ENCODE measurements around the gene PRDM2.
"Not testable (repeated sequence)": the region's sequence is repeated elsewhere in the genome, so short reads cannot be mapped to it uniquely, and the experiment has no call there.

Gene PRDM2

GRCh38 chr1:13707164-13707563 lies 7.2 kb downstream of the PRDM2 start:
- no peaks in the 10 kb centered on the region for H3K36me3 ChIP-seq (ENCODE audit: control insufficient read depth in 5 of 5, insufficient read depth in 5 of 5, low read length in 5 of 5)
- no peaks in the 10 kb centered on the region for H3K9me3 ChIP-seq (ENCODE audit: control insufficient read depth in 5 of 5, low read length in 5 of 5)
- H3K27ac ChIP-seq (ENCODE audit: low read depth, low read length) = peak overlapping the region; percentile 25
- H3K4me1 ChIP-seq (ENCODE audit: control insufficient read depth in 5 of 5, insufficient read depth in 5 of 5, low read length in 5 of 5) = peaks cover 0 to 14% (median 12%) of the 10 kb centered on the region in 5 donors
- H3K27me3 ChIP-seq (ENCODE audit: control insufficient read depth in 5 of 5, insufficient read depth in 4 of 5, low read length in 5 of 5) = no peaks in the 10 kb centered on the region
- H3K9ac ChIP-seq (ENCODE audit: low read length in 5 of 5) = no peak overlapping the region
- no peak overlapping the region for H3K4me3 ChIP-seq (ENCODE audit: low read depth in 1 of 5, low read length in 5 of 5)

GRCh38 chr1:13708380-13708982 lies 8.5 kb downstream of the PRDM2 start:
- Histone ChIP-seq H3K9me3 (ENCODE audit: control insufficient read depth in 5 of 5, low read length in 5 of 5) (no peaks in the 10 kb centered on the region), H3K4me3 (ENCODE audit: low read depth in 1 of 5, low read length in 5 of 5) (no peak overlapping the region), H3K9ac (ENCODE audit: low read length in 5 of 5) (no peak overlapping the region), H3K4me1 (ENCODE audit: control insufficient read depth in 5 of 5, insufficient read depth in 5 of 5, low read length in 5 of 5) (peaks cover 0 to 14% (median 12%) of the 10 kb centered on the region in 5 donors), H3K27me3 (ENCODE audit: control insufficient read depth in 5 of 5, insufficient read depth in 4 of 5, low read length in 5 of 5) (no peaks in the 10 kb centered on the region), H3K36me3 (ENCODE audit: control insufficient read depth in 5 of 5, insufficient read depth in 5 of 5, low read length in 5 of 5) (no peaks in the 10 kb centered on the region), H3K27ac (ENCODE audit: low read depth, low read length) (no peak overlapping the region)

- no peak overlapping the region for H3K9ac ChIP-seq (ENCODE audit: low read length in 5 of 5)
- no peak overlapping the region for H3K27ac ChIP-seq (ENCODE audit: low read depth, low read length)
- H3K27me3 ChIP-seq (ENCODE audit: control insufficient read depth in 5 of 5, insufficient read depth in 4 of 5, low read length in 5 of 5) = no peaks in the 10 kb centered on the region
- H3K36me3 ChIP-seq (ENCODE audit: control insufficient read depth in 5 of 5, insufficient read depth in 5 of 5, low read length in 5 of 5) = no peaks in the 10 kb centered on the region
- H3K4me1 ChIP-seq (ENCODE audit: control insufficient read depth in 5 of 5, insufficient read depth in 5 of 5, low read length in 5 of 5) = peaks cover 0 to 14% (median 12%) of the 10 kb centered on the region in 5 donors
- H3K4me3 ChIP-seq (ENCODE audit: low read depth in 1 of 5, low read length in 5 of 5) = no peak overlapping the region
- H3K9me3 ChIP-seq (ENCODE audit: control insufficient read depth in 5 of 5, low read length in 5 of 5) = no peaks in the 10 kb centered on the region
These were observed 10.1 kb downstream of the PRDM2 start for GRCh38 chr1:13710086-13710485.

GRCh38 chr1:13714851-13715250 lies 14.9 kb downstream of the PRDM2 start:
- H3K9ac ChIP-seq (ENCODE audit: low read length in 5 of 5) = no peak overlapping the region
- H3K36me3 ChIP-seq (ENCODE audit: control insufficient read depth in 5 of 5, insufficient read depth in 5 of 5, low read length in 5 of 5) = no peaks in the 10 kb centered on the region

GRCh38 chr1:13715616-13716287 lies 15.8 kb downstream of the PRDM2 start:
- H3K4me1 ChIP-seq (ENCODE audit: control insufficient read depth in 5 of 5, insufficient read depth in 5 of 5, low read length in 5 of 5); H3K27ac ChIP-seq (ENCODE audit: low read depth, low read length); H3K9me3 ChIP-seq (ENCODE audit: control insufficient read depth in 5 of 5, low read length in 5 of 5); H3K36me3 ChIP-seq (ENCODE audit: control insufficient read depth in 5 of 5, insufficient read depth in 5 of 5, low read length in 5 of 5); H3K9ac ChIP-seq (ENCODE audit: low read length in 5 of 5); H3K27me3 ChIP-seq (ENCODE audit: control insufficient read depth in 5 of 5, insufficient read depth in 4 of 5, low read length in 5 of 5); H3K4me3 ChIP-seq (ENCODE audit: low read depth in 1 of 5, low read length in 5 of 5): not testable (repeated sequence)

More at GRCh38 chr1:13714851-13715250, 14.9 kb downstream of the PRDM2 start:
- H3K4me1 ChIP-seq (ENCODE audit: control insufficient read depth in 5 of 5, insufficient read depth in 5 of 5, low read length in 5 of 5) = peaks cover 0 to 4% (median 4%) of the 10 kb centered on the region in 5 donors
- no peak overlapping the region for H3K4me3 ChIP-seq (ENCODE audit: low read depth in 1 of 5, low read length in 5 of 5)
- H3K27ac ChIP-seq (ENCODE audit: low read depth, low read length) = no peak overlapping the region
- H3K9me3 ChIP-seq (ENCODE audit: control insufficient read depth in 5 of 5, low read length in 5 of 5) = no peaks in the 10 kb centered on the region
- H3K27me3 ChIP-seq (ENCODE audit: control insufficient read depth in 5 of 5, insufficient read depth in 4 of 5, low read length in 5 of 5) = no peaks in the 10 kb centered on the region

GRCh38 chr1:13722808-13723360 lies 22.9 kb downstream of the PRDM2 start:
- H3K9ac ChIP-seq (ENCODE audit: low read length in 5 of 5) = no peak overlapping the region
- H3K4me1 ChIP-seq (ENCODE audit: control insufficient read depth in 5 of 5, insufficient read depth in 5 of 5, low read length in 5 of 5) = peaks cover 0 to 17% (median 12%) of the 10 kb centered on the region in 5 donors
- no peak overlapping the region for H3K4me3 ChIP-seq (ENCODE audit: low read depth in 1 of 5, low read length in 5 of 5)
- H3K36me3 ChIP-seq (ENCODE audit: control insufficient read depth in 5 of 5, insufficient read depth in 5 of 5, low read length in 5 of 5) = no peaks in the 10 kb centered on the region
- H3K27ac ChIP-seq (ENCODE audit: low read depth, low read length) = no peak overlapping the region
- no peaks in the 10 kb centered on the region for H3K9me3 ChIP-seq (ENCODE audit: control insufficient read depth in 5 of 5, low read length in 5 of 5)
- H3K27me3 ChIP-seq (ENCODE audit: control insufficient read depth in 5 of 5, insufficient read depth in 4 of 5, low read length in 5 of 5) = no peaks in the 10 kb centered on the region

- Histone ChIP-seq H3K27me3 (ENCODE audit: control insufficient read depth in 5 of 5, insufficient read depth in 4 of 5, low read length in 5 of 5) (no peaks in the 10 kb centered on the region), H3K9ac (ENCODE audit: low read length in 5 of 5) (peak overlapping the region in 2 of 5 donors; percentile 4 to 9), H3K4me1 (ENCODE audit: control insufficient read depth in 5 of 5, insufficient read depth in 5 of 5, low read length in 5 of 5) (peaks cover 0 to 17% (median 12%) of the 10 kb centered on the region in 5 donors), H3K27ac (ENCODE audit: low read depth, low read length) (no peak overlapping the region), H3K4me3 (ENCODE audit: low read depth in 1 of 5, low read length in 5 of 5) (peak overlapping the region in 1 of 5 donors; percentile 5), H3K36me3 (ENCODE audit: control insufficient read depth in 5 of 5, insufficient read depth in 5 of 5, low read length in 5 of 5) (no peaks in the 10 kb centered on the region), H3K9me3 (ENCODE audit: control insufficient read depth in 5 of 5, low read length in 5 of 5) (no peaks in the 10 kb centered on the region)
These were observed 23.8 kb downstream of the PRDM2 start for GRCh38 chr1:13723810-13724209.

GRCh38 chr1:13725714-13726175 lies 25.8 kb downstream of the PRDM2 start:
- Histone ChIP-seq H3K27ac (ENCODE audit: low read depth, low read length) (no peak overlapping the region), H3K36me3 (ENCODE audit: control insufficient read depth in 5 of 5, insufficient read depth in 5 of 5, low read length in 5 of 5) (no peaks in the 10 kb centered on the region), H3K27me3 (ENCODE audit: control insufficient read depth in 5 of 5, insufficient read depth in 4 of 5, low read length in 5 of 5) (no peaks in the 10 kb centered on the region), H3K9ac (ENCODE audit: low read length in 5 of 5) (peak overlapping the region in 1 of 5 donors; percentile 1), H3K4me3 (ENCODE audit: low read depth in 1 of 5, low read length in 5 of 5) (no peak overlapping the region), H3K4me1 (ENCODE audit: control insufficient read depth in 5 of 5, insufficient read depth in 5 of 5, low read length in 5 of 5) (peaks cover 0 to 21% (median 14%) of the 10 kb centered on the region in 5 donors), H3K9me3 (ENCODE audit: control insufficient read depth in 5 of 5, low read length in 5 of 5) (no peaks in the 10 kb centered on the region)

GRCh38 chr1:13728091-13728715 lies 28.2 kb downstream of the PRDM2 start:
- Histone ChIP-seq H3K9me3 (ENCODE audit: control insufficient read depth in 5 of 5, low read length in 5 of 5) (no peaks in the 10 kb centered on the region), H3K9ac (ENCODE audit: low read length in 5 of 5) (no peak overlapping the region), H3K27ac (ENCODE audit: low read depth, low read length) (no peak overlapping the region), H3K27me3 (ENCODE audit: control insufficient read depth in 5 of 5, insufficient read depth in 4 of 5, low read length in 5 of 5) (no peaks in the 10 kb centered on the region), H3K4me3 (ENCODE audit: low read depth in 1 of 5, low read length in 5 of 5) (no peak overlapping the region), H3K4me1 (ENCODE audit: control insufficient read depth in 5 of 5, insufficient read depth in 5 of 5, low read length in 5 of 5) (peaks cover 0 to 19% (median 17%) of the 10 kb centered on the region in 5 donors), H3K36me3 (ENCODE audit: control insufficient read depth in 5 of 5, insufficient read depth in 5 of 5, low read length in 5 of 5) (peaks cover 0 to 4% (median 0%) of the 10 kb centered on the region in 5 donors)

- Histone ChIP-seq H3K27ac (ENCODE audit: low read depth, low read length) (no peak overlapping the region), H3K9me3 (ENCODE audit: control insufficient read depth in 5 of 5, low read length in 5 of 5) (no peaks in the 10 kb centered on the region), H3K9ac (ENCODE audit: low read length in 5 of 5) (no peak overlapping the region), H3K4me3 (ENCODE audit: low read depth in 1 of 5, low read length in 5 of 5) (peak overlapping the region in 3 of 5 donors; percentile 18 to 50 (median 49)), H3K27me3 (ENCODE audit: control insufficient read depth in 5 of 5, insufficient read depth in 4 of 5, low read length in 5 of 5) (no peaks in the 10 kb centered on the region), H3K36me3 (ENCODE audit: control insufficient read depth in 5 of 5, insufficient read depth in 5 of 5, low read length in 5 of 5) (peaks cover 0 to 4% (median 0%) of the 10 kb centered on the region in 5 donors), H3K4me1 (ENCODE audit: control insufficient read depth in 5 of 5, insufficient read depth in 5 of 5, low read length in 5 of 5) (peaks cover 0 to 8% (median 6%) of the 10 kb centered on the region in 5 donors)
These were observed 30.3 kb downstream of the PRDM2 start for GRCh38 chr1:13730291-13730690.
